ENCODE data around the gene FGGY.

DNA sequence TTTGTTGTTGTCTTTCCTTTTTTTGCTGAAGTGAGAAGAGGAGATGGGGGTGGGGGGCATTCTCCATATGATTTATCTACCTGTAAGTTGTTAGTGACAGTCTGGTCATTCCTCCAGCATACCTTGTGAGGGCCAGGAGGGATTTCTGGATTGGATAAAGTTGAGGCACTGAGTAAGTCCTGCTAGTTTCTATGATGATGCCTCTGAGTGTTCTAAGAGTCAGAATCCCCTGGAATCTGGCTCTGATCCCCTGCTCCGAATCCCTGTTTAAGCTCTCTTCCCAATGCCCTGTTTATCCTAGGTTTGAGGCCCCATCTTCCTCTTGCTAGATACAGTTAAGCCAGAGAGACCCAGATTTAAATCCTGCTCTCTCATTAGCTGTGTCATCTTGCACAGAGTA, 434.7 kb downstream of the FGGY start:
- TF ChIP-seq, protein P1, sequence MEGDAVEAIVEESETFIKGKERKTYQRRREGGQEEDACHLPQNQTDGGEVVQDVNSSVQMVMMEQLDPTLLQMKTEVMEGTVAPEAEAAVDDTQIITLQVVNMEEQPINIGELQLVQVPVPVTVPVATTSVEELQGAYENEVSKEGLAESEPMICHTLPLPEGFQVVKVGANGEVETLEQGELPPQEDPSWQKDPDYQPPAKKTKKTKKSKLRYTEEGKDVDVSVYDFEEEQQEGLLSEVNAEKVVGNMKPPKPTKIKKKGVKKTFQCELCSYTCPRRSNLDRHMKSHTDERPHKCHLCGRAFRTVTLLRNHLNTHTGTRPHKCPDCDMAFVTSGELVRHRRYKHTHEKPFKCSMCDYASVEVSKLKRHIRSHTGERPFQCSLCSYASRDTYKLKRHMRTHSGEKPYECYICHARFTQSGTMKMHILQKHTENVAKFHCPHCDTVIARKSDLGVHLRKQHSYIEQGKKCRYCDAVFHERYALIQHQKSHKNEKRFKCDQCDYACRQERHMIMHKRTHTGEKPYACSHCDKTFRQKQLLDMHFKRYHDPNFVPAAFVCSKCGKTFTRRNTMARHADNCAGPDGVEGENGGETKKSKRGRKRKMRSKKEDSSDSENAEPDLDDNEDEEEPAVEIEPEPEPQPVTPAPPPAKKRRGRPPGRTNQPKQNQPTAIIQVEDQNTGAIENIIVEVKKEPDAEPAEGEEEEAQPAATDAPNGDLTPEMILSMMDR (IDR thresholded peaks at IDR 0.05; ENCODE audit: insufficient read depth, low read length, poor library complexity, severe bottlenecking): no peak
- TF ChIP-seq EZH2phosphoT487 (conservative IDR thresholded peaks at IDR 0.05; ENCODE audit: low read length): no peak
